GM19025 (cell line): Measurements from ENCODE around the gene USP3.
"Not testable (repeated sequence)": the region's sequence is repeated elsewhere in the genome, so short reads cannot be mapped to it uniquely, and the experiment has no call there.

ENCODE experiments used
- ATAC-seq: cut with Tn5 transposase; IDR thresholded peaks from one replicate; pipeline ENCODE4 v1.9.1; 2021; ENCODE audit warnings: mild to moderate bottlenecking, low read depth, moderate library complexity; ENCODE audit not compliant: unreplicated experiment

USP3 gene

DNA sequence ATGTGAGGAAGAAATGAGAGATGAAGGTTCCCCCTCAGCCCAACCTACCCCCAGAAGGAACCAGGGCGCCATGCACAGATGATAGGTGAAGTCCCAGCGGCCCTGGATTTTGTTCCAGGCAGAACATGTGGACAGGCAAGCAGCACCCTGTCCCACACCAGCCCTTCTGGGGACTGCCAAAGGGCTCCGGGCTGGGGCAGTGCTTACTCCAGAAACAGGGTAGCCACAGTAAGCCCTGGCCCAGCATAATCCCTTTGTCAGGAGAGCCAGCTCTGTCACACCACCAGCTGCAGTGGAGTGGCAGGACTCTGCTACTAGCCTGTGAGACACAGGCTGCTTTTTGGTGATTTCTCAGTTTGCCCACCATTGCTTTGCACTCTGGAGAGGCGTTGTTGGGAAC is 99.1 kb downstream of the USP3 start:
- no peak for ATAC-seq

DNA sequence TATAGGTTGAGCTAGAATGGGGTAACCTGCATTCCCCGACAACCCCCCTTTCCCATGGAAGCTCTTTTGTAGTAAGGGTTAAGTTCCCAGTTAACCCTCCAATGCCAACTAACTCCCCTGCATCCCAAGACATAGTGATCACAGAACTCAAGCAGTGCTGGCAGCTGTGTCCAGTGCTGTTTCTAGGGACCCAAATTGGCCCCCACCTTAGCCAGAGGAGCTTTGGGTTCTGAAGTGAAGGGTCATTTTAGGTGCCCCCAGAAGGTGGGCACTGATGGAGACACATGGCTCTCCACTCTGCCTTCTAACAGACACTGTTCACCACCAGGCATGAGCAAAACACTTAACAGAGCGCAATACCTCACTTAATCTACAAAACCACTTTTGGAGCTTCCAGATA is 99.9 kb downstream of the USP3 start:
- ATAC-seq: no peak

DNA sequence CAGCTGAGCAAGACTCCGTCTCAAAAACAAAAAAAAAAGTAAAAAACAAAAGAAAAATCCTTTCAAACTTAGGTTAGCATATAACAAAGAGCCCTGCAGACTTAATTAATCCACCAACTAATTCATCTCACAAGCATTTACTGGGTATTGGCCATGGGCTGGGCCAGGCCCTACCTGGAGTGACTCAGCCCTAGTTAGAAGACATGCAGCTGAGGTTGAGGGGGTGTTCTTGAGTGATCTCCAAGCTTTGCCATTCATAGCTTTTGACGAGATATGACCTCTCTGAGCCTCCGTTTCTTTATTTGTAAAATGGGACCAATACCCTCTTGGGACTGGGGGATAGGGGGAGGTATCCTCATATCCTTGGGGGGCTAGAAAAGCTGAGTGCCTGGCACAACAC is 100.6 kb downstream of the USP3 start:
- no peak for ATAC-seq

DNA sequence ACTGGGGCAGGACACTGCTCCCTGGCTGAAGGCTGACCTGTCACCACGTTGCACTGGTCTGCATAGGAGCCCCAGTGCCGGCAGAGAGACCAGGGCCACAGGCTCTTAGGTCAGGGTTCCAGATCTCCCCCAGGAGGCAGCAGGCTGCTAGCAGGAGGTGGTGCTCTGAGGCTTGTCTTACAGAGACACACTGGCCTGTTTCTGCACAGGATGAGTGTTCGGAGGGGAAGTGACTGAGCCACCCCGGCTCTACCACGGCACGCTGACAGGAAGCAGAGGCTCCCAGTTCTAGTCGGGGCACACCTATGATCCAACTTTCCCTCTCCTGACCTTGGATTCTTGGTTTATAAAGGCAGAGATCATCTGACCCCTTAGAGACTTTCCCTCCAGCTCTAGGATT is 101.4 kb downstream of the USP3 start:
- ATAC-seq: no peak

DNA sequence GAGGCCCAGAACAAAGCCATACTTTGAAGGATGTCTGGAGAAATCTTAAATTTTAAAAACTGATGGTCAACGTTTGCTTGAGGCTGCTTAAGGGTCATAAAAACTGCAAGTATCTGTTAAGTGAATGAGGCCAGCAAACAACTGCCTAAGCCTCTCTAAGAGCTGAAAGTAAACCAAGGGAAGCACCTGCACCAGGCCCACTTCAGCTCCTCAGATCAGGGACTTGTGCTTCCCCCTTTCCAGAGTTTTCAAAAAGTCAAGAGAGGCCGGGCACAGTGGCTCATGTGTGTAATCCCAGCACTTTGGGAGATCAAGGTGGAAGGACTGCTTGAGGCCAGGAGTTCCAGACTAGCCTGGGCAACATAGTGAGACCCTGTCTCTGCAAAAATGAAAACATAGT is 101.9 kb downstream of the USP3 start:
- ATAC-seq: no peak

DNA sequence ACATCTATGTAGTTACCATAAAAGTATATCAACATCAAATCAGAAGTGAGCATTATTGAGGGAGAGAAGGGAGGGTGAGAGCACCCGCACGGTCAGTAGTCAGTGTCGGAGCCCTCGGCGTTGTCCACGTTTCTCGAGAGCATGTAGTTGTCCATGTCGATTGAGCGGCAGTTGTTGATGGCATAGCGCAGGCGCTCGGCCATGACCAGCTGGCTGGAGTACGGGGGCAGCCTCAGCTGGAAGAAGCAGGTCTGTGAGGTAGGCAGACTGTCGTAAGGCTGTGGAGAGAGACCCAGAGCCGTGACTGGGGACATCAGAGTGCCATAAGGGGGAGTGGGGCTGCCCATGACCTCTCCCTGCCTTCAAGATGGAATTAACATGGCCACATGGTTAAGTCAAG is 104.6 kb downstream of the USP3 start:
- ATAC-seq: no peak

DNA sequence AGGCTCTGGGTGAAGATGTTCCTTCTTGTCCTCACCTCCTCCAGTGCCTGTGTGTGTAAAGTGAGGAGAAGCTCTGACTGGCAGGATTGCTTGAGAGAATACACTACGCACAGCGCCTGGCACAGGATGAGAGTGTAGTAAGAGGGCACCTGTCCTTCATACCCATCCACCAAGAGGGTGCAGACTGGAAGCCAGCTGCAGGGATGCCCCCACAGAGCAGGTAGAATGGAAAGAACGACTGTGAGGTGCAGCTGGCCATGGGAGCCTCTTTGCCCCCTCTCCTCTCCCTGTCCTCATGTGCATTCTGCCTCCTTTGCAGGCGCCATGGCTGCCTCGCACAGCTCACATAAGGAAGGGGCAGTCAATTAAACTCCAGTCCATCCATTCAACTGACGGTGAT is 105.1 kb downstream of the USP3 start:
- ATAC-seq: no peak

DNA sequence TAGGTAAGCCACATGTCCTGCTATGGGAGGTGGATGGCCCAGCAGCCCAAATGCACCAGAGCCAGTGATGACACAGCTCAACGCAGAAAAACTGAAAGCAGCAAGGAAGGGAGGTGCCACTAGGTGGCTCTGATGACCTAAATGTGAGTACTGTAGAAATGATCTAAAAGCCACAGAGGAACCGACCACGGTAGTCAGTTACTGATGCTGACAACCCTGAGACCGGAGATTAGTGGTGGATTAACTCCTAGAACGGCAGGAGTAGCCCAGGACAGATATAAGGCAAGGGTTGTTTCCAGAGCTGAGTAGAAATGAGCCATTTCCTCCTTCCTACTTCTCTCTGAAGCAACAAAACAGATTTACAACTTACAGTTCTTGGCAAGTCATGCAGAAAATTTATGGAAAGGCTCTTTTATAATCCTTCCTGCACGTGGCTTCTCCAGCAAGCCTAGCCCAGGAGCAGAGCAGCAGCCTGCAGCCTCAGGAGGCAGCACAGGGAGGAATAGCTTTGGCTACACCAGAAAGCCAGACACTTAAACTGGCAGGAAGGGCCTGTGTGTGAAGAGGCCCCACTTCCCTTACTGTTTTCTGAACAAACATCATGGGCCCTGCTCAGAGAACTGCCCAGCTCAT is 105.9 kb downstream of the USP3 start:
- ATAC-seq: no peak

DNA sequence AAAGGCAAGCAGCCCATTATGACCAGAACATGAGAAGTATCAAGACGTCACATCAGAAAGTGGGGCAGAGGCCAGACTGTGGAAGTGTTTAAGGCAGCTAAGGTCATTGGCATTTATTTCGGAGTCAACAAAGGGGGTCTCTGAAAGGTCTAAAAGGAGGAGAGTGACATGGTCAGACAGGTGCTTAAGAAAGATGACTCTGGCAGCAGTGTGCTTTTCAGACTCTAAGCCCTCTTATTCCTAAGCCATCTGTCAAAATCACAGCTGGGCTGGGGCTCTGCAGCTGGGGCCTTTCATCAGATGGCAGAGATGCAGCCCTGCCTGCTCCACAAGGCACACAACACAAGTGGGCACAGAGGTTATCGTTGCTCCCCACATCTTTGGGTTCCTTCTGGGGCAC is 106.8 kb downstream of the USP3 start:
- ATAC-seq: no peak

DNA sequence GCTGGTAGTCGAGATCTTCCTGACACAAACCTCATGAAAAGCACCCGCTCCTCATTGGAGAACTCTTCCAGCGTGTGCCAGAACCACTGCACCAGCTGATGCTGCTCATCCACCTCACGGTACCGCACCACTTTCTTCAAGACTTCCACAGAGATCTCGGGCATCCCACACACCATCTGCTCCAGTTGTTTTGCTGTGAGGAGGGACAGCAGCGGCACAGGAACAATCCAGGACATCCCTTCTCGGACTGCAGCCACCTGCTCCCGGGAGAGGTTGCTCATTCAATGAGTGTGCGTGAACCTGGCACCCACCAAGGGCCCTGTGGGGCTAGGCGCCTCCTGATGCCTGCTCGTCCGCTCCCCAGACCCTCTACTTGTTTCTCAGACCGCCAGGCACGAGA is 107.9 kb downstream of the USP3 start:
- no peak for ATAC-seq

DNA sequence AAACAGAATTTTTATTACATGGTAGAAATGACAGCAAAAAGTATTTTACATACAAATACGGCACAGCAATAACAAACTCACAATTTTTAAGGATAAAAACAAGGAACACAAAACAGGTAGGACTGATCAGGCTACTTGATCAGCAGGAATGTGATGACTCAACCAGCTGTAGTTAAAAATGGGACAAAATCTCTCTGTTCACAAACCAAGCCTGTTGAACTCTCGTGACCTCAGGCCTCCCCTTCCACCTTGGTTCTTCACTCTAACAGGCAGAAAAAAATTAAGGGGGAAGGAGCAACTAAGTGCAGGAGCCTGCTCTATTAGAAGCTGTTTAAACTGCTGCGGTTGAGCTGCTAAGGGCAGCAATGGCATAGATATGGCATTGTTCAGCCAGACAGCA is 111.5 kb downstream of the USP3 start:
- ATAC-seq: no peak

DNA sequence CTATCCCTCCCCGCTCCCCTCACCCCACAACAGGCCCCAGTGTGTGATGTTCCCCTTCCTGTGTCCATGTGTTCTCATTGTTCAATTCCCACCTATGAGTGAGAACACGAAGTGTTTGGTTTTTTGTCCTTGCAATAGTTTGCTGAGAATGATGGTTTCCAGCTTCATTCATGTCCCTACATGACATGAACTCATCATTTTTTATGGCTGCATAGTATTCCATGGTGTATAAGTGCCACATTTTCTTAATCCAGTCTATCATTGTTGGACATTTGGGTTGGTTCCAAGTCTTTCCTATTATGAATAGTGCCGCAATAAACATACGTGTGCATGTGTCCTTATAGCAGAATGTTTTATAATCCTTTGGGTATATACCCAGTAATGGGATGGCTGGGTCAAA is 112.8 kb downstream of the USP3 start:
- ATAC-seq: not testable (repeated sequence)

DNA sequence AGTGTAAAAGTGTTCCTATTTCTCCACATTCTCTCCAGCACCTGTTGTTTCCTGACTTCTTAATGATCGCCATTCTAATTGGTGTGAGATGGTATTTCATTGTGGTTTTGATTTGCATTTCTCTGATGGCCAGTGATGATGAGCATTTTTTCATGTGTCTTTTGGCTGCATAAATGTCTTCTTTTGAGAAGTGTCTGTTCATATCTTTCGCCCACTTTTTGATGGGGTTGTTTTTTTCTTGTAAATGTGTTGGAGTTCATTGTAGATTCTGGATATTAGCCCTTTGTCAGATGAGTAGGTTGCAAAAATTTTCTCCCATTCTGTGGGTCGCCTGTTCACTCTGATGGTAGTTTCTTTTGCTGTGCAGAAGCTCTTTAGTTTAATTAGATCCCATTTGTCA is 113.2 kb downstream of the USP3 start:
- not testable (repeated sequence) for ATAC-seq

DNA sequence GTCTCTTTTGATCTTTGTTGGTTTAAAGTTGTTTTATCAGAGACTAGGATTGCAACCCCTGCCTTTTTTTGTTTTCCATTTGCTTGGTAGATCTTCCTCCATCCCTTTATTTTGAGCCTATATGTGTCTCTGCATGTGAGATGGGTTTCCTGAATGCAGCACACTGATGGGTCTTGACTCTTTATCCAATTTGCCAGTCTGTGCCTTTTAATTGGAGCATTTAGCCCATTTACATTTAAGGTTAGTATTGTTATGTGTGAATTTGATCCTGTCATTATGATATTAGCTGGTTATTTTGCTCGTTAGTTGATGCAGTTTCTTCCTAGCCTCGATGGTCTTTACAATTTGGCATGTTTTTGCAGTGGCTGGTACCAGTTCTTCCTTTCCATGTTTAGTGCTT is 116.4 kb downstream of the USP3 start:
- not testable (repeated sequence) for ATAC-seq

DNA sequence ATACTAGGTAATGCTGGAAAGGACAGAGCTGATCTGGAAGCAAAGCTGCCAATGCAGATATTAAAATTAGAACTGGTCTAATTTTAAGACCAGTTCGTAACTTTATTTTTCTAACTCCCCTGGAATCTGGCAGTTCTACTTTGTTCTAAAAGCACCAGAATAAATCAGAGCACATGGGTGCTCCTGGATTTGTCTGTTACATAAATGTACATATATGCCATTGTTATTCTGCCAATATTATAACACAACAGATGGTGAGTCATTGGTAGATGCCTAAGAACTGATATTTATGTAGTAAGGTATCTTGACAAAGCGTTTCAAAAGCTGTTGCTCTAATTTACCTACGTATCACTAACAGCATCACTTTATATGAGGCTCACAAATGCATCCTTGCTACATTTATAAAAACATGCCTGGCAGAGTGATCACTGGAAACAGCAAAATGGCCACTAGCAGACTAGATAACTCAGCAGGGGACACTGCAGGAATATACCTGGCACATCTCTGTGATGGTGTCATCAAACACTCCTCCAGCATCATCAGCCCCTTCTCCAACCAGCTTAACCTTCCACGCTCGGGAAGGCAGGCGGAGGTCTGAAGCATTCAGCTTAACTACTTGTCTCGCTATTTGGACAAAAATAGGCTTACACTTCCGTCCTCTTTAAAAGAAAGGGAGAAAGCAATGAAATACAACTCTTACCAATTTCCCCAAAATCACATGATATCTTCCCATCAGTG is 119.0 kb downstream of the USP3 start:
- ATAC-seq: no peak

DNA sequence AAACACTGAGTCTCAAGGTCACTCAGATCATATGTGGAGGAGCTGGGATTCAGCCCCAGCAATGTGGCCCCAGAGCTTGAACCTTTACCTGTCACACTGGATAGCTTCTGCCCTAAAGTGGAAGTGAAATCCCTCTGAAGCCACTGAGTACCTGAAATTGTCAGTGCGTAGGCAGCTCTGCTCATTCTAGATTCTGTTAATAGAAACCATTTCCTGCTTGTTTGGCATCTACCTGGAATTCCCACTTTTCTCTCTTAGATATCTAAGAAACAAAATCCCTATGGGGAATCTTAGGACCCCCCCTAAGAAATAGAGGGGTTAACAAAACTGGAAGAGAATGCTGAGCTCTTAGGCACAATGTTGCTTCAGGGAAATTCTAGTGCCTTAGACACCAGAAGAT is 122.6 kb downstream of the USP3 start:
- peak; percentile 74 for ATAC-seq

DNA sequence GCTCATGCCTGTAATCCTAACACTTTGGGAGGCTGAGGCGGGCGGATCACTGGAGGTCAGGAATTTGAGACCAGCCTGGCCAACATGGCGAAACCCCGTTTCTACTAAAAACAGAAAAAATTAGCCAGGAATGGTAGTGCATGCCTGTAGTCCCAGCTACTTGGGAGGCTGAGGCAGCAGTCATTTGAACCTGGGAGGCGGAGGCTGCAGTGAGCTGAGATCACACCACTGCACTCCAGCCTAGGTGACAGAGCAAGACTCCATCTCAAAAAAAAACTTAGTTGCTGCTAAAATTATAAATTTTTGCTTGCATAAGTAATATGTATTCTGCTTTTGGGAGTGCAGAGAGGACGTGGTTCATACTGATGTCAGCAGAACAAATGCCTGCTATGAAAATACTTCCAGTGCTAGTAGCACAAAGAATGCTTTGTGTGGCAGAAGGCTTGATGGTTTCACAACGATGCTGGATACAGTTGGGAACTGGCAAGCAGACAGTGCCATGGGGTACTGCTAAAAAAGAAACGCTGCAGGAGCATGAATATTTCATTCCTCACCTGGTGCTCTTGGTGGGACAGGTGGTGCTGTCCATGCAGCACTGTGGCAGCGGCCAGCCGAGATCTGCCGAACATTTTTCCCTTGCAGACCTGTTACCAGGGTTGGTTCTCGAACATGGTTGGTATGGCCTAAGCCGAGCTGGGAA is 123.9 kb downstream of the USP3 start:
- no peak for ATAC-seq

DNA sequence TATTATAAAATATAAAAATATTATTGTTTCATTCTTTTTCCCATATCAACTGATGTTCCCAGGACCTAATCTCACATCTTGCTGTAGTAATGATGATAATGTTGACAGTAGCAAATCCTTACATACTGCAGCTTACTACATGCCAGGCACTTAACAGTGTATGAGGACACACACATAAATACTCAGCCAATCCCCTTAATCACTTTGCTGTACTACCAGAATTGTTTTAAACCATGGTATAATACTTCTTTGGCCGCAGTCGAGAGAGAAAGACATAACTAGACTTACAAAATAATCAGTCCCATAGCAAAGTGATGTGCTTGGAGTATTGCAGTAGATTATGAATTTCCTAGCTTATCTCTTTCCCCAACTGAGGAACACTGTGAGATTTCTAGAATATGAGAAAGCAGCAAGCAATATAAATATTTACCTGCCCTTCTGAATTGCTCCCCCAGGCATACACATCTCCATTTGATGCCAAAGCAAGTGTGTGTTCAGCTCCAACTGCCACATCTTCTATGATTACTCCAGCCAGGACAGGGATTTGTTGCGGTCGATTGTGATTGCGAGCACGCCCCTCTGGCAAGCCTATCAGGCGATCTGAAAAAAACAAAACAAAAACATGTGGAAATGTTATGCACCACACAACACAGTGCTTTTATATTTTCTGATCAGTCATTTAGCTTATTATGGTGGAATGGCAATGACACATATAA is 125.8 kb downstream of the USP3 start:
- no peak for ATAC-seq

DNA sequence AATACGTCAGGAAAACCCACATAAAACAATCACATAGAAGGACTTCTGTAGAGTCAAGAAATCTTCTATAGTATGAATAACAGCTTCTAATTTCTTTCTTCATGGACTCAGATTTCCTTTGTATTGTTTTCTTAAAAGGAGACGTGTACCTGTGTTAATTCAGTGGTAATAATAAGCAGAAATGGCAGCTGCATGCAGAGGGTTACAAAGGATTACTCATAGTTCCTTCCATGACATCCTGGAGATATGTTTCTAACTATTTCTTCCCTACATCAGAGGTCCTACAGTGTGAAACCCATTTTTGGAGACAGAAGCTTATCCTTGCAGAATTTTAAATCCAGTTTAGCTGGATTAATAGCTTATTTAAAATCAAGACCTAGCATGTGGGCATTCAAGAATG is 128.9 kb downstream of the USP3 start:
- no peak for ATAC-seq

DNA sequence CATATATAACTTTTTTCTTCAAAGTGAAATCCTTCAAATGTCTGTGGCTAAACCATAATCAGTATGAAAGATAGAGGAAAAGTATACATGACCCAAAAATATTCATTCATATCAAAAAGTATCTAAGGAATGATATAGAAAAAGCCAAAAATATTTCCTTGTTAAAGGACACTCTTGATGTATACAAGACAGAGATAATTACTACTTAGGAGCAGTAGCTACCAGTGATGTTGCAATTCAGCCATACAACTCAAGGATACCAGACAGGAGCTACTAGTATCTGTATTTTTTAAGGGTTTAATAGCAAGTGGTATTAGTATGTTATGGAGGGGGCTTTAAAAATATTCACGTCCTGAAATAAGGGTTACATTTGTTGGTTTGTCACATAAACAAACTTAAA is 129.8 kb downstream of the USP3 start:
- no peak for ATAC-seq

DNA sequence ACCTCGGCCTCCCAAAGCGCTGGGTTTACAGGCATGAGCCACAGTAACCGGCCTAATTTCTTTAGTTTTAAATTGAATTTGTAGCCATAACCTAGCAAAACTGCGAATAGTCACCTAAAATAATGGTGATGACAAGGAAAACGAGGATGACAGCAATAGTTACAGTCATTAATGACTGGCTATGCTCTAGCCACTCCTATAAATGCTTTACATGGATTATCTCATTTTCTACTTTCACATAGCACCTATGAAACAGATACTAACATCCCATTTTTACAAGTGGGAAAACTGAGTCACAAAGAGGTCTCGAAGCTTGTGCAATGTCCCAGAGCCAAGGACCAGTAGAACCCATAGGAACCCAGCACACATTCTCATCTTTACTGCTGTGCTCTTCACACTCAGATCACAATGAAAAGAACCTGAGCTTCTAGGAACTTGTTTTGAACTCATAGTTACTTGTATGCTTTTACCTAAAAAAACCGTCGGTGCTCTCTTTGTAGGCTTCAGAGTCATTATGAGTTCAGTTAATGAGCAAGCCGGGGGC is 132.2 kb downstream of the USP3 start:
- no peak for ATAC-seq
